DND-41 (cell line): ENCODE results near the gene SLC2A13.

Source experiments
- ATAC-seq: fragments of 200-7000 bp; cut with Tn5 transposase; 3 replicates; pipeline ENCODE4 v1.9.1; 2021; ENCODE audit warnings: low read depth; ENCODE audit not compliant: insufficient read depth
- DNase-seq: peaks from one replicate; pipeline ENCODE4 v3.0.0-alpha.2; 2020
- H2AFZ ChIP-seq: 2 replicates; pipeline ENCODE4 v1.6.0; 2012; ENCODE audit warnings: low read depth, low read length
- H3K27ac ChIP-seq: 2 replicates; pipeline ENCODE4 v1.5.1; 2012; ENCODE audit warnings: low read length, inconsistent platforms
- H3K27me3 ChIP-seq: fragments of 200-600 bp; sonication (generic); 2 replicates; pipeline ENCODE4 v1.6.0; 2012; ENCODE audit warnings: low read length, mild to moderate bottlenecking, inconsistent platforms; ENCODE audit not compliant: insufficient read depth, poor library complexity
- H3K36me3 ChIP-seq: 2 replicates; pipeline ENCODE4 v1.5.1; 2012; ENCODE audit warnings: low read length, inconsistent platforms; ENCODE audit not compliant: insufficient read depth
- H3K4me1 ChIP-seq: 2 replicates; pipeline ENCODE4 v1.5.1; 2012; ENCODE audit warnings: mild to moderate bottlenecking, low read length; ENCODE audit not compliant: insufficient read depth
- H3K4me2 ChIP-seq: 2 replicates; pipeline ENCODE4 v1.6.0; 2012; ENCODE audit warnings: mild to moderate bottlenecking, moderate library complexity, low read length, inconsistent platforms; ENCODE audit not compliant: insufficient read depth
- H3K4me3 ChIP-seq, 2 experiments: fragments of 200-600 bp in 1 of 2; shearing (Covaris generic) in 1 of 2; 2 replicates each; pipeline ENCODE4 v1.5.1; 2012 to 2016; ENCODE audit warnings: inconsistent platforms in 2 of 2, low read length in 2 of 2, mild to moderate bottlenecking in 2 of 2, low read depth in 1 of 2, moderate library complexity in 1 of 2
- H3K79me2 ChIP-seq: 2 replicates; pipeline ENCODE4 v1.6.0; 2012; ENCODE audit warnings: low read length, inconsistent platforms; ENCODE audit not compliant: insufficient read depth
- H3K9ac ChIP-seq: 2 replicates; pipeline ENCODE4 v1.6.0; 2012; ENCODE audit warnings: low read depth, mild to moderate bottlenecking, inconsistent platforms, low read length, moderate library complexity
- H3K9me3 ChIP-seq: 2 replicates; pipeline ENCODE4 v1.5.1; 2012; ENCODE audit warnings: low read length, moderate library complexity, mild to moderate bottlenecking, inconsistent platforms; ENCODE audit not compliant: insufficient read depth, severe bottlenecking
- H4K20me1 ChIP-seq: 2 replicates; pipeline ENCODE4 v1.6.0; 2012; ENCODE audit warnings: low read length; ENCODE audit not compliant: insufficient read depth
- EZH2 ChIP-seq: IDR thresholded peaks from 3 replicates; pipeline ENCODE4 v1.6.1; 2012; ENCODE audit warnings: borderline replicate concordance, low read depth, mild to moderate bottlenecking, moderate library complexity, low read length, inconsistent platforms; ENCODE audit not compliant: severe bottlenecking
- TF ChIP-seq, protein P1 (sequence below): IDR thresholded peaks from 2 replicates; pipeline ENCODE4 v1.5.1; 2012; ENCODE audit warnings: borderline replicate concordance, low read length, moderate library complexity, mild to moderate bottlenecking; ENCODE audit not compliant: poor library complexity, severe bottlenecking; ENCODE audit errors: extremely low read depth

Gene SLC2A13

DNA sequence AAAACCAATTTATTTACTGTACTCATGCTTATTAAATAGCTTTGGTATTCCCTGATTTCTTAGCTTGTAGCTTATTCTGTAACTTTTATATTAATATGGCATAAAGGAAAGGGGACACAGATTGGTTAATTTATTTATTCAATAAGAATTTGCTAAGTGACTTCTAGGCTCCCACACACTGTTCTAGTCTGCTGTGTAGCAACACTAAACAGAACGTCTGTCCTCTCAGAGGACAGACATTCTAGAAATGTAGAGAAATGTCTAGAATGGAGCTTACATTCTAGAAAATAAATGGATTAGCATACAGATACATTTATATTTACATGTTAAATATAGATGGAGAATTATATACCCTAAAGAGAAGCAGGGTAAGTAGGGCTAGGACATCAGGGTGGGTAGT, 301.4 kb downstream of the SLC2A13 start:
- no peak overlapping the region for H3K9ac ChIP-seq
- H3K9me3 ChIP-seq = no peaks in the 10 kb centered on the region

DNA sequence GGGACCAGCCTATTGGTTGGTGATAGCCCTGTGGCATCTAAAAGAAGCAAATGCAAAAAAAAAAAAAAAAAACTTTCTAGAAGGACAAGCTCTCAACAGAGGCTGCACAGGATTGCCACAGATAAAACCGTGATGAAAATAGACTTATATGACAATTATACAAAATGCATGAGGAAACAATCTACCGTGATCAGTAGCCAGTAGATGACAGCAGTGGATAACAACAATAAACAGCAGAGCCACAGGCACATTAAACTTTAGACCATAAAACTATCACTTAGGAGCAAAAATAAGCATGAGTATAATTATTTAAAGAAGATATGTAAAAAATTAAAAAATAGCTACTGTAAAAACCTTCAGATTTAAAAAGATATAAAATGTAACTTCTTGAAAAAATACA, 302.7 kb downstream of the SLC2A13 start:
- no peak overlapping the region for H3K4me2 ChIP-seq
- H2AFZ ChIP-seq = no peak overlapping the region
- ATAC-seq (no peak), DNase-seq (no peak)
- no peaks in the 10 kb centered on the region for H3K9me3 ChIP-seq
- TF ChIP-seq, protein P1, sequence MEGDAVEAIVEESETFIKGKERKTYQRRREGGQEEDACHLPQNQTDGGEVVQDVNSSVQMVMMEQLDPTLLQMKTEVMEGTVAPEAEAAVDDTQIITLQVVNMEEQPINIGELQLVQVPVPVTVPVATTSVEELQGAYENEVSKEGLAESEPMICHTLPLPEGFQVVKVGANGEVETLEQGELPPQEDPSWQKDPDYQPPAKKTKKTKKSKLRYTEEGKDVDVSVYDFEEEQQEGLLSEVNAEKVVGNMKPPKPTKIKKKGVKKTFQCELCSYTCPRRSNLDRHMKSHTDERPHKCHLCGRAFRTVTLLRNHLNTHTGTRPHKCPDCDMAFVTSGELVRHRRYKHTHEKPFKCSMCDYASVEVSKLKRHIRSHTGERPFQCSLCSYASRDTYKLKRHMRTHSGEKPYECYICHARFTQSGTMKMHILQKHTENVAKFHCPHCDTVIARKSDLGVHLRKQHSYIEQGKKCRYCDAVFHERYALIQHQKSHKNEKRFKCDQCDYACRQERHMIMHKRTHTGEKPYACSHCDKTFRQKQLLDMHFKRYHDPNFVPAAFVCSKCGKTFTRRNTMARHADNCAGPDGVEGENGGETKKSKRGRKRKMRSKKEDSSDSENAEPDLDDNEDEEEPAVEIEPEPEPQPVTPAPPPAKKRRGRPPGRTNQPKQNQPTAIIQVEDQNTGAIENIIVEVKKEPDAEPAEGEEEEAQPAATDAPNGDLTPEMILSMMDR = no peak
- TF ChIP-seq EZH2 = no peak
- no peaks in the 10 kb centered on the region for H3K27me3 ChIP-seq
- no peak overlapping the region for H3K4me3 ChIP-seq
- H3K79me2 ChIP-seq = no peaks in the 10 kb centered on the region
- H3K36me3 ChIP-seq = no peaks in the 10 kb centered on the region
- H3K4me1 ChIP-seq = no peaks in the 10 kb centered on the region
- no peak overlapping the region for H3K27ac ChIP-seq
- no peak overlapping the region for H3K9ac ChIP-seq
- H4K20me1 ChIP-seq = no peaks in the 10 kb centered on the region

More for the DNA sequence above, 301.4 kb downstream of the SLC2A13 start:
- DNase-seq (no peak), ATAC-seq (no peak)
- TF ChIP-seq, protein P1 = no peak
- TF ChIP-seq EZH2 = no peak
- Histone ChIP-seq H3K4me2 (no peak overlapping the region), H3K27ac (no peak overlapping the region), H3K27me3 (no peaks in the 10 kb centered on the region), H3K4me3 (no peak overlapping the region), H2AFZ (no peak overlapping the region), H3K36me3 (no peaks in the 10 kb centered on the region), H3K4me1 (no peaks in the 10 kb centered on the region), H4K20me1 (no peaks in the 10 kb centered on the region), H3K79me2 (no peaks in the 10 kb centered on the region)

DNA sequence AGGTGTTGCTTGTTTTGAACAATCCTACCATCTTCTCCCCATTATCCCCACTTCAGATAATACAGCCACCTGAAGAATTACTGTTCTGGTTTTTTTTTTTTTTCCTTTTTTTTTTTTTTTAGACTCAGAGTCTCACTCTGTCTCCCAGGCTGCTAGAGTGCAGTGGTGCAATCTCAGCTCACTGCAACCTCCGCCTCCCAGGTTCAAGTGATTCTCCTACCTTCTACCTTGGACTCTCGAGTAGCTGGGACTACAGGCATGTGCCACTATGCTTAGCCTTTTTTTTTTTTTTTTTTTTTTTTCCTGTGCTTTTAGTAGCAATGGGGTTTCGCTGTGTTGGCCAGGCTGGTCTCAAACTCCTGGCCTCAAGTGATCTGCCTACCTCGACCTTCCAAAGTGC, 306.9 kb downstream of the SLC2A13 start:
- Histone ChIP-seq H4K20me1 (no peaks in the 10 kb centered on the region), H3K4me1 (no peaks in the 10 kb centered on the region), H3K79me2 (no peaks in the 10 kb centered on the region), H3K36me3 (no peaks in the 10 kb centered on the region), H3K9me3 (no peaks in the 10 kb centered on the region), H3K27me3 (no peaks in the 10 kb centered on the region), H3K4me3 (no peak overlapping the region), H3K4me2 (no peak overlapping the region), H3K9ac (no peak overlapping the region), H2AFZ (no peak overlapping the region), H3K27ac (no peak overlapping the region)
- ATAC-seq = no peak
- TF ChIP-seq, protein P1 = no peak
- TF ChIP-seq EZH2 = no peak
- DNase-seq = no peak

DNA sequence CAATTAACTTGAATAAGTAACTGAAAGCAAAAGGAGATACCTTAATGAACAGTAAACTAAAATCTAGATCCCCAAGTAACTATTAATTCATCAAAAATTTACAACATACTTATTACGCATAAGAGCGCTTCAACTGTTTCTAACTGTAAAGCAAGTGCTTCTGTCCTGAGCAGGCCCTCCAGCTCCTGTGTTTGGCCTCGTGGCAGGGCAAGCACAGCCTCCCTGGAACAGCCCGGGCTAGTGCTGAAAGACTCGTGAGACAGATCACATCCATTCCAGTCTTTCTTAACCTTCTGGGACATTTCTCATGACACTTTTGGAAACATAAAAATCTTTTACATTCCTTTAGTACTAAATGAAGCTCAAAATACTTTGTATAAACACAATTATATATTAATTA, 307.5 kb downstream of the SLC2A13 start:
- Histone ChIP-seq H3K27ac (no peak overlapping the region), H4K20me1 (no peaks in the 10 kb centered on the region), H3K4me1 (no peaks in the 10 kb centered on the region), H3K36me3 (no peaks in the 10 kb centered on the region), H3K79me2 (no peaks in the 10 kb centered on the region), H3K4me3 (no peak overlapping the region), H3K9ac (no peak overlapping the region), H2AFZ (no peak overlapping the region), H3K9me3 (no peaks in the 10 kb centered on the region), H3K27me3 (no peaks in the 10 kb centered on the region), H3K4me2 (no peak overlapping the region)
- no peak for ATAC-seq
- no peak for DNase-seq
- TF ChIP-seq, protein P1 = no peak
- TF ChIP-seq EZH2 = no peak
